NCI-H1694 (cell line): ENCODE data around the gene TMEM132C.
"Not testable (repeated sequence)": the region's sequence is repeated elsewhere in the genome, so short reads cannot be mapped to it uniquely, and the experiment has no call there.

ENCODE experiments used
- DNase-seq: peaks from one replicate; lab custom pipeline; 2025; lab: John Stamatoyannopoulos, UW

The TMEM132C gene

DNA sequence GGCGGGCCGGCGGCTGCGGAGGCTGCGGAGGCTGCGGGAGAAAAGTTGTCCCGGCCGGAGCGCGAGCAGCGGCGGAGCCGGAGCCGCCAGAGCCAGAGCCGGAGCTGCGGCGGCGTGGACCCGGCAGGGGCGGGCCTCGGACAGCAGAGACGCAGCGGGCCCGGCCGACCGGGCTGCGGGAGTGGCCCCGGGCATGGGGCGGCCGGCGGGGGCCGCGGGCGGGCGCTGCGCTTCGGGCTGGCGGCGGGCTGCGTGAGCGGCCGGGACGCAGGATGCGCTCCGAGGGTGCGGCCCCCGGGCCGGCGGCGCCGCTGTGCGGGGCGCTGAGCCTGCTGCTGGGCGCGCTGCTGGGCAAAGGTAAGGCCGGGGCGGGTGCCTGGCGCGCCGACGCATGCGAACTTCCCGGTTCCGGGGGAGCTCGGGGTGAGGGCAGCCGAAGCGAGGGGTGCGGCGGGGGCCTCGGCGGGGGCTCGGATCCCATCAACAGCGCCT is at the start of gene TMEM132C:
Gene TMEM132C, plus strand, starts transcription at position 40 of the 492 bp plus-strand sequence. Its CDS starts 233 bp downstream, at position 273.
- no peak for DNase-seq

DNA sequence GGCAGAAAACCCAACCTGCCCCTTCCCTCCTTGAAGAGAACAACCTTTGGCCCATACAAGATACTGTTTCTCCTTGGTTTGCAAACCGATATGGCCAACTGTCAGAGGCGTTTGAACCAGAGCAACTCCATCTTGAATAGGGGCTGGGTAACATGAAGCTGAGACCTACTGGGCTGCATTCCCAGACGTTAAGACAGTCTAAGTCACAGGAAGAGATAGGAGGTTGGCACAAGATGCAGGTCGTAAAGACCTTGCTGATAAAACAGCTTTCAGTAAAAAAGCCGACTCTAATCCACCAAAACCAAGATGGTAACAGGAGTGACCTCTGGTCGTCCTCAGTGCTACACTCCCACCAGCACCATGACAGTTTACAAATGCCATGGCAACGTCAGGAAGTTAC is 42.7 kb upstream of the TMEM132C start:
- no peak for DNase-seq

DNA sequence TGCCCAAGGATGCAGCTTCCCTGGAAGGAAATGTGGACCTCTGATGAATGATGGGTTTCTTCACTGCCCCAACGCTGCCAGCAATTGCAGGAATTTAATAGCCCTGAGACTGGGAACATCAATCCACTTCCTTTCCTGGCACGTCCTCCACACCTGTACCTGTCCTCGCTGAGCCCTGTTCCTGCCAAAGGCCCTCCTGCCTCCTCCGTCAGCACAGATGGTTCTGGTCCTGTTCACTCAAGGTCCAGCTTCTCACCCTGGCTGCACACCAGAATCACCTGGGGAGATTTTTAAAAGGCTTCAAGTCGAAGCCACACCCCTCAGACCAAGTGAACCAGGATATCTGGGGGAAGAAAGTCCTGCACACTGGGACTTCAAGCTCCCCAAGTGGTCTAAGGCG is 38.4 kb upstream of the TMEM132C start:
- DNase-seq: no peak

DNA sequence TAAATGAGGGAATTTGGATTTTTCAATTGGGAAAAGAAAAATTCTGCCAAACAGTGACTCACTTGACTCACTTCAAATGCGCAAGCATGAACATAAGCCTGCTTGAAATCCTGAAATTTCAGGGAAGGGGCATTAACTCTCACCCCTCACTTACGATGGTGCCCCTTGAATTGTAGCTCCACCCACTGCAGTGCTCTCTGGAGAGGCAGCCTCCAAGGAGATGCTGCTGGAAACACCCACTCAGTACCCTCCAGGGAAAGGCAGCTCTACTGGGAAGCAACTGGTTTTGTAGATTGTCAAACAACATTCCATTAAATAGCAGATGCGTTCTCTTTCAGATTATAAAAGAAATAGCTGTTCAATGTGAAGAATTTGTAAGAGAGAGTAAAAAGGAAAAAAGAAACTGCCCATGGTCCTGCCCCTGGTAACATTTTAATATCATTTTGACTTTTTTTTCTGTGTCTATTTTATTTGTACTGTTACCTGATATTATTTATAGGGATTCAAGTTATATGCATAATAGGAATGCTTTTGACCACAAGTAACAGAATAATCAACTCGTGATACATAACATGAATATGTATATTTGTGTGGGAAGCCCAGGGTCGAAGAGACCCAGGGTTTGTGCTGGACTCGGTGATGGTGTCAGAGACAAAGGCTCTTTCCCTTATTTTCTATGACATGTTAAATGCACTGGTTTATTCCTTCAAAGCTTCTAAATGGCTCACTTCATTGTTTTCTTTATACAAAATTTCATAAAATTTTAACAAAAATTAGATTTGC is 31.1 kb upstream of the TMEM132C start:
- no peak for DNase-seq

DNA sequence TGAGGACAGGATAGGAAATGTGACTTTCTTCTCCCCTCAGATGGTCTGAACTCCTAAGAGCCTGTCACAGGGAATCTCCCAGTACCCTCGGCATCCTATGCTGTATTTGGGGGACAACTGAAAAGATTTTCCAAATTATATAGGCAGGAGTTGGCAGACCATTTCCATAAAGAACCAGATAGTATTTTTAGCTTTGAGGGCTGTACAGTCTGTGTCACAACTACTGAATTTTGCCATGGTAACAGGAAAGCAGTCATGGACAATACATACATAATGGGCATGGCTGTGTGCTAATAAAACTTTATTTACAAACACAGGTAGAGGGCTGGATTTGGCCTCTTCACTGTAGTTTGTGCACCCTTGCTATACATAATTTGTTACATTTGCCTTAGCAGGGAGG is 30.4 kb upstream of the TMEM132C start:
- DNase-seq: no peak

DNA sequence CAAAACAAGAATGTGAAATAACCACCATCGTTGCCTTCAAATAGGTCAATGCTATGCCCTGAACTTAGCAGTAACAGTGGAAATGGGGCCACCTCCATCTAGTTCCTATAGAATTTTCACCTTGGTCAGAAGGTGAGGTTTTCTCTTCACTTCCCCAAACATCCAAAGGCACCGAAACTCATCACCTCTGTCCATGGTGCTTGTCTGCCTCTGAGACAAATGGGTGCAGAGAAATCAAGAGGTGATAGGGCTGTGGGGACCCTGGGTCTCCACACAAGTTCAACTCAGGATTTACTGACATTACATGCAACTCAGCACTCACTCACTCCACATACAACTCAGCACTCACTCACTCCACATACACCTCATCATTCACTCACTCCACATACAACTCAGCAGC is 26.2 kb upstream of the TMEM132C start:
- no peak for DNase-seq

DNA sequence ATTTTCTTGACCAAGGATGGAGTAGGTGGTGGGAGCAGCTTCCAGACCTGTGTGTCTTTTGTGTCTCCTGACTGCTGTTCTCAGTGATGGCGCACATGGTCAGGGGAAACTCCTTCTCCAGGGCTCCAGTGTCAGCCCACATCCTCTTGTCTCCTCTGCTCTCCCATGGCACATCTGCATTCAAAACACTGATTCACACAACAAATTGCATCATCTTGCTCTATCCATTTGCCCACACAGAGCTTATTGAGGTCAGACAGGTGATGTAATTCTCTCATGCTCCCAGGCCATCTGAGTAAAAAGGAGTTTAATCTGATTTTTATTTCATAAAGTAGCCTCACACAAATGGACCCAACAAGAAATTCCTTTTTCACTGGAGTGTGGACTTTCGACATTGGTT is 21.8 kb upstream of the TMEM132C start:
- no peak for DNase-seq

DNA sequence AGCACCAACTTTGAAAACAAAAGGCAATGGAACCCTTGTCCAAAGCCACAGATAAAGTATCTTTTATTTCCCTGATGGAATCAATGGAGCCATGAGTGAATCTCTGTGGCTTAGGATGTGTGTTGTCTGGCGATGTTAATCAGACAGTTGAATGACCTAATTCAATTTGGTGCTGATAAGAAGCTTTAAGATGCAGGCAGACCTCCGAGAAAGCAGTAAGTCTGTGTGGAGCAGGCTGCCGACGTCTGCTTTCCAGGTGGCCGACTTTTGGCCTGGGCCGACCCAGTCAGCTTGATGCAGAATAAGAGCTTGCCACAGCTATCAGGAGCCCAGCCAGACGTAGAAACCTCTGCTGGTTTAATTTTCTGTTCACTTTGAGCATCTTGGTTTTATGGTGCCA is 21.1 kb upstream of the TMEM132C start:
- no peak for DNase-seq

DNA sequence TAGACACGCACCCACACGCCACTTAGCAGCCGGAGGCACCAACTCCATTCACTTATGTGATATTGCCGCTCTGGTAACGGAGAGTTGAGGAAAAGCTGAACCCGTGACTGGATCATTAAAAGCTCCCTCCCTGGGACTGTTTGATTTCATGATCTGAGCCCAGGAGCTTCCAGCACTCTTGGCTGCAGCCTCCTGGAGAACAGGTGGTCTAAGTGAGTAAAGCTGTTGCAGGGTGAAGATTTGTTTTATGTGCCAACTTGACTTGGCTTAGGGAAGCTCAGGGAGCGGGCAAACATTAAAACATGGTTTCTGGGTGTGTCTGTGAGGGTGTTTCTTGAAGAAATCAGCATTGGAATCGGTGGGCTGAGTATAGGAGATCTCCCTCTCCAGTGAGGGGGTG is 16.9 kb upstream of the TMEM132C start:
- no peak for DNase-seq

DNA sequence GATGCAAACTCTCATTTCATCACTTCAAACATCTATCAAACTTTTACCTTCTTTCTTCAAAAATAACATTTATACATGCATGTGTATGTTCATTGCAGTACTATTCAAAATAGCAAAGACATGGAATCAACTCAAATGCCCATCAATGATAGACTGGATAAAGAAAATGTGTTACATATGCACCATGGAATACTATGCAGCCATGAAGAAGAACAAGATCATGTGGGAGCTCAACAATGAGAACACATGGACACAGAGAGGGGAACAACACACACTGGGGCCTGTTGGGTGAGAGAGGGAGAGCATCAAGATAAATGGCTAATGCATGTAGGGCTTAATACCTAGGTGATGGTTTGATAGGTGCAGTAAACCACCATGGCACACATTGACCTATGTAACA is 13.1 kb upstream of the TMEM132C start:
- not testable (repeated sequence) for DNase-seq

DNA sequence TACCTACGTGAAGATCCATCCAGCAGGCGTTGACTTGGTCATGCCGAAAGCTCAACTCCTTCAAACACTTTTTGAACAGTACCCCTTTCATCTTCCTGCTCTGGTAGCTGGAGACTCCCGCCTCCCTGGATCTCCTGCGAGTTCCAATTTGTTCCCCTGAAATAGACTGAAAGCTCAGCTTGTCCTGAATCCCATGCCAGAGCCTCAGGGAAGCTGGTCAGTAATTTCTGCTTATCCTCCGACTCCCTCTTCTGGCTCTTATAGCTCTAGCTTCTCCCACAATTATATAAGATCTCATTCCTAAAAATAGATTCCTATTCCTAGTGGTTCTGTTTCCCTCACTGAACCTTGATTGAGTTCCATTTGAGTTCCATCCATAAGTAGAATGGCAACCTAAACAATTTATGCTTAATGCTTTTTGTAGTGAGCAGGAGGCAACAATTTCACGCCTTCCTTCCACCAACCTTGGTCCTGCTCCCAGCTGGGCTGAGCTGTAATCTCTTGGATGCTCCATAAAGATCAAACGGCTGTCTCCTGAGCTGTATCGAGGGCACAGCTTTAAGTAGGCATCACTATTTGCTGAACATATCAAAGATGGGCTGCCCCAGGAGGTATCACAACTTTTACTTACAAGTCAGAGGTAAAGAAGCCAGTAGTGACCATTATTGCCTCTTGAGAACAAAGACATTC is 8.0 kb upstream of the TMEM132C start:
- DNase-seq: no peak

DNA sequence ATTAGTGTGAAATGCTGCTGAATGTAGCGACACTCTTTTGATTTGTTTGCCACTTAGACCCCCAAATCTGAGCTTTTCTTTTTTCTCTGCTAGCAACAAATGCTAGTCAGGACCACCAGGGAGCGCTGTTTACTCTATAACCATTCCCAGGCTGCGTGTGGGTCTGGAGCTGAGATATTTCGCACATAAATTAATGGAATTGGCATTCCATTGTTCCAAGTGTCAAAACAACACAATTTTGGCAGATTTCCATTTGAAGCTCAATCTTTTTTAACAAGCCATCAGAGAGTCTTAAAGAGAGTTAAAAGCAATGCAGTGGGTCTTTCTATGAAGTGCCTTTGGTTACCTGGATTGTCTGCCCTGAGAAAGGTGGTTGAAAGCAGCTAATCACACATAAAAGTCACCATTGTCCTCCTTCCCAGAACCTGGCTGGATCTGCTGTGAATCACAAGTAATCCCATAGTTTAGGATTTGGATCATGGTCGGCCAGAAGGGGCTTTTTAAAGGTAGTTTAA is 7.4 kb upstream of the TMEM132C start:
- no peak for DNase-seq

DNA sequence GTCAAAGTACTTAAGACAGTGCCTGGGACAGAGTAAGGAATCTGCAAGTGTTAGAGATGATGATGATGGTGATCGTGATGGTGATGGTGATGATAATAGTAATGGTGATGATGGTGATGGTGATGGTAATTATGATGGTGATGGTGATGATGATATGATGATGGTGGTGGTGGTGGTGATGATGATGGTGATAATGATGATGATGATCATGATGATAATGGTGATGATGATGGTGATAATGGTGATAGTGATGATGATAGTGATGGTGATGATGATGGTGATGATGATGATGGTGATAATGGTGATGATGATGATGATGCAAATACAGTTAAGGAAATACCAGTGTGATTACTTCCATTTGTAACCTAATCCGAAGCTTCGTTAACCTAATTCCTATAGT is 5.2 kb upstream of the TMEM132C start:
- no peak for DNase-seq

DNA sequence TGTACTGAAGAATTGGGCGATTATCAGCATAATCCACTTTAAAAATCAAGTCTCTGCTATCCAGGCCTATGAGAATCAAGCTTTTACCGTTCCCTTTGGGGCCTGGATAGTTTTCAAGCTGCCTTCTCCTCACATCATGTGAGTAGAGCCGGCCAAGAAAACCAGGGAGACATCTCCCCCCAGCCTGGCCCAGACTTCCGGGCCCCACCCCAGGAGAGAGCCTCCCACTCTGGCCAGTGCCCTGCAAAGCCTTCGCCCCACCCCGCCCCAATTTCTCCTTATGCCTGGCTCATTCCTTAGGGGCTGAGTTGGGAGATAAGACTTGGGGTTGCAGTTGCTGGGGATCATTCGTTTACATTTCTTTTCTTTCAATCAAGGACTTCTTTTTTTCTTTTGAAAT is 1.4 kb upstream of the TMEM132C start:
- DNase-seq: no peak

DNA sequence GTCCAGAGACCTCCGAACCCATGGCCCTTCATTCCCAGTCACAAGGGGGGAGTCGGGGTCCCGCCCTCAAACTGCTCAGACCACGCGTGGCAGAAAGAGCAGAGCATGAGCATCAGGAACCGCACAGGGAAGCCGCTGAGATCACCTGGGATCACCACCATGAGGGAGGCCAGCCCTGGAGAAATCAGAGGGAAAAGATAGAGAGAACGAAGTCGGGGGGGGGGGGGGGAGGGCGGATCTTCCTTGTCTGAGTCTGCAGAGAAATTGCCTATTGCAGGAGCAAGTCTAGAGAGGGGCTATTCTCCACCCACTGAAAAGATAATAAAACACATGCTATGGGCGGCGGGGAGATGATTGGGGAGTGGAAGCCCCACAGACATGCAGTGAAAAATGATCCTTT is 884 bp upstream of the TMEM132C start:
- no peak for DNase-seq

DNA sequence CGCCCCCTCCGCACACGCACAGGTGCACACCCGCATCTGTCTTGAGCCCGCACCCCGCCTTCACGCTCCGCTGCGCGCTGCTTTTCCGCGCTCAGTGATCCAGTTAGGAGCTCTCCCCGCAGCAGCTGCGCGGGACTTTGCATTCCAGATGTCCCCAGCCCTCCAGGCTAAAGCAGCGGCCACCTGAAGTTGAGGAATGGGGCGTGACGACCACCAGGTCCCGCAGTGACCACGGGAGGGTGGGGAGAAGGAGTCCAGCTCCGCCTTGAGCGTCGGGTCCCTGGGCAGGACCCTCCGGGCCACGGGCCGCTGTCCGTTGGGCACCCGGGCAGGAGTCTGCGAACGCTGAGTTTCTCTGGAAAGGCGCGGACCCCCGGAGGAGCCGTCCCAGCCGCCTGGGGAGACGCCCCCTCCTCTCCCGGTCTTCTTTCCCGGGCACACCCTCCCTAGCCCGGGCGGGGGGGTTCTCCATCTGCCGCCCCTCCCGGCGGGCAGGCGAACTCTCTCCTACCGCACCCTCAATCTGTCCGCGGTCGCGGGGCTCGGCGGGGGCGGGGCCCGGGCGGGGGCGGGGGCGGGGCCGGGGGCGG is 334 bp upstream of the TMEM132C start:
- no peak for DNase-seq

DNA sequence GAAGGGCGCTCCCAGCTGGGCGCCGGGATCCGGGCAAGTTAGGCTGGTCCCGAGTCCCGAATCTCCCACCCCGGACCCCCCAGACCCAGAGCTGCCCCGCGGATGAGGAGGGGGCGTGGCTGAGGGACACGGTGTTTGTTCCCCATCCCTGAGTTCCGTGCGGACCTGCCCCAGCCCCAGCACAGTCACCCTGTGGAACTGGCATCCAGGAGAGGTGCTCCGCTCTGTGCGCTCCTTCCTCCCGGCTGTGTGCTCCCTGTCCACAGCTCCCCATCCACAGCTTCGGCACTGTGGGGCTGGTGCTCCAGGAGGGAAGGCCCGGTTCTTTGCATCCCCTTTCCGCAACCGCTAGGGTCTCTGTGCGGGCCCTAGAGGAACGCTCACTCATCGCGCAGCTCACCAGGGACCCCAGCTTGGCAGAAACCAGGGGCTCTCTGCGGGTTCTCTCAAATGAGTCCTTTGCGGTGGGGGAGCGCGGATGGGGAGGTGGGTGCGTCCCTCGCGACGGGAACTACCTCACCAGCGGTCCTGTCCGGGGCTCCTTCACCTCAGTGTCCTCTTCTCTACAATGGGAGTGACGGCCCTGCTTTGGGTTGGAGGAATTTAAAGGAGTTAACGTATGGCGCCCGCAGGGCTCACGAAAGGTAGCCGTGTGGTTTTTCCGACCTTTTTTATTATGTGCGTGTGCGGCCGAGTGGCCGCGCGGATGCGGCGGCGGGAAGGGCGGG is 845 bp downstream of the TMEM132C start:
- DNase-seq: no peak

DNA sequence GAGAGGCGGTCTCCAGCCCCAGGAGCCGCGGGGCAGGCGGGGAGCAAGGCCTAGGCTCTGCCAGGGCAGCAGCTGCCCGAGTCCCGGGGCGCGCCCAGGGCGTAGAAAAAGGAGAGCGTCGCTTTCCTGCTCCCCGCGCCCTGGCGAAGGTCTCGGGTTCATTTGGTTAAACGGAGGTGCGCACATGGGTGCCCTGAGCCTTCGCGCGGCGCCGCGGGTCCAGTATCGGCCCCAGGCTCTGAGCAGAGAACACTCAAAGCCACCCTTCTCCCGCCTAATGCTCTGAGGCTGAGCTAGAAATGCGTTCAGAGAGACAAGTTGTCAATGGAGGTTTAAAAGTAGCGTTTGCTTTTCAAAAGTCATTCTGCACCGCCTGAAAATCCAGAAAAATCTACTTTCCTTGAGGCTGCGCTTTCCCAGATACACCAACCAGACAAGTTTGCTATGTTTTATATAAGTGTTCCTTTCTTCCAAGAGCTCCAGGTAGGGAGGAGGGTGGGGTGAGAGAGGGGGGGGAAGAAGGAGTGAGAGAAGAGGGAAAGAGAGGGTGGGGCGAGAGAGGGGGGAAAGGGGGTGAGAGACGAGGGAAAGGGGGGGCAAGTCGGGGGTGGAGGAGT is 1.5 kb downstream of the TMEM132C start:
- no peak for DNase-seq

DNA sequence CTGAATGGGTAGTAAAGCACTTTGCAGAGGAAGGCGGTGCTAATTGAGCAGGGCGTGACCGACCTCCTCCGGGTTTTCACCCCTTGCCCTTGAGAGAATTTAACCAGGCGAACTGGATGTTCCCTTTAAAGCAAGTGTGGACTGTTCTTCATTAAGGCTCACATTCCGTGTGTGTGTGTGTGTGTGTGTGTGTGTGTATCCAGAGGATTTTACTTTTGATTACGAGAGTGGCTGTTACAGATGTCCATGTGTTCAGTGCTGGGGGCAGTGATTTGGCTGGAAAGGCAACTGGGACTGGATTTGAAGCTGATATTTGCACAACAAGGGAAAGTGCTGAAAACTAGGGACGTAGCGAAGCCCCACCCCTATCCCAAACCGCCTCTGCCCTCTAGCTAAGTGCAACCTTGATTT is 2.2 kb downstream of the TMEM132C start:
- no peak for DNase-seq

DNA sequence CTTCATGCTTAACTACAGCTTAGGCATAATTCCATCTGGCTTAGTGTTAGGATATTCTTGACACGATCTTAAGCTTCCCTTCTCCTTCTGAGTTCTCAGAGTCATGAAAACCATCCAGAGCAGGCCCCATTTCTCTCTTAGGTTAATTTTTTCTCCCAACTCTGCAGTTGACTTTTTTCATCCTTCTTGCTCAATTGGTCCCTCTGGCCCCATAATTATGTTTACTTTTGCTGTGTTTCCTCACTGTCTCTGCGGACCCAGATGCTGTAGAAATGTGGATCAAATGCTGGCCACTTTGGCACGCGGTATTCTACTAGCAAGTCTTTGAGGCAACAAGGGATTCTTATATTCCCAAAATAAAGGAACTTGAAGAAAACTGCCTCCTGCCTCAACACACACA is 9.5 kb downstream of the TMEM132C start:
- DNase-seq: no peak

DNA sequence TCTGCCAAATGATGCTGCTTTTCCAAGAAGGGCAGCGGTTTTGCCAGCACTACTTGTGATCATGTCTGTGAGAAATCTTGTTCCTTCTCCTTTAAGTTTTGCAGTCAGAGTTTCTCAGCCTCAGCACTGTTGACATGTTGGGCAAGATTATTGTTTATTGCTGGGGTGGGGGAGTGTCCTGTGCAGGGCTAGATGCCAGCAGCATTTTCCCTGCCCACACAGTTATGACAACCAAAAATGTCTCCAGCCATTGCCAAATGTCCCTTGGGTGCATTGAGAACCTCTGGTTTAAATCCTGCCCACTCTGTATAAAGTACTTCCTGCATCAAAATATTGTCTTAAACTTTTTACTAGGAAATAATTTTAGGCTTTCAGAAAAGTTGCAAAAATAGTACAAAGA is 20.0 kb downstream of the TMEM132C start:
- DNase-seq: no peak

DNA sequence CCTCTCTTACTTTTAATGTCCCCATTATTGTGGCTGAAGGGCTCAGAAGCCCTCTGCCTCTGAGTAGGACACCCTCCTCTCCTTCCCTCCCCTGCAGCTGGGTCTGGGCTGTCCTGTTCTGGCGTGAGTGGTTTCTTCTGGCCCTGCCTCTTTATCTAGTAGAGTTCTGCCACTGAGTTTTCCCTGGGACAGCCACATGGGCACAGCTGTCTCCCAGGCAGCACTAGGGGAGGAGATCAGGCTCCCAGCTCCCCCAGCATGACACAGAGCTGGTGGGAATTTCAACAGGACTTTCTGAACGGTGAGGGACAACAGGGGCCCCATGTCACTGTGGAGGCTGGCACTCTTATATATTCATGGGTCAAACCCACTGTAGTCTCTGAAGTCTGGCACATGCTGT is 21.4 kb downstream of the TMEM132C start:
- no peak for DNase-seq
